ENCODE measurements around the gene ARHGAP22. TPM values are rescaled to one million over a fixed set of nuclear protein-coding genes. Genes with fewer than 3 reads are reported as not detected.

Gene ARHGAP22
- total RNA-seq, 1 donor from 2014 or later = 1.9 TPM

DNA sequence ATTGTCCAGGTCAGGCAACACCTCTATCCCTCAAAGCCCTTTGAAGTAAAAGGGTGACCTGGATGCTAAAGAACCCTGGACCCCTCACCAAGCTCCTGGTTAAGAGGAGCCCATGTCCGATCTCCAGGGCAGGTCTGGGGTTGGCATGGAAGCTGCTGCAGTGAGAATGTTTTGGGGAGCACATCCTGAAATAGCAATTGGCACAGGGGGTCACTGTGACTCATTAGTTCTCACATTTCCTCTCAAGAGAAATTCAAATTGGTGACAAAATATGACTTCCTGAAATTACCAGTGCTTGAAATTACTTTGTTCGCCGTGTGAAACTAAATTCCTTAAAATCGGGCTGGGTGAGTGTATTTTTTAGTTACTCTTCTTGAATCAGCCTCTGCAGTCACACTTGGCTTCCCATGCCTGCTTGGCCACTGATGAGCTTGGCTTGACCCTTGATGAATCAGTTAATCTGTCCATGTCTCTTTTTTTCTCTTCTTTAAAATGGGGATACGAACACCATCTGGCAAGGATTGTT lies 18.8 kb upstream of the ARHGAP22 start:
- H3K27ac Mint-ChIP-seq (ENCODE audit: unreplicated experiment) = no peak overlapping the region
- no peaks in the 10 kb centered on the region for H3K9me3 Mint-ChIP-seq (ENCODE audit: unreplicated experiment)
- no peak overlapping the region for H3K4me3 Mint-ChIP-seq (ENCODE audit: unreplicated experiment)
- no peak for DNase-seq (ENCODE audit: low spot score)
- TF ChIP-seq, protein P1, sequence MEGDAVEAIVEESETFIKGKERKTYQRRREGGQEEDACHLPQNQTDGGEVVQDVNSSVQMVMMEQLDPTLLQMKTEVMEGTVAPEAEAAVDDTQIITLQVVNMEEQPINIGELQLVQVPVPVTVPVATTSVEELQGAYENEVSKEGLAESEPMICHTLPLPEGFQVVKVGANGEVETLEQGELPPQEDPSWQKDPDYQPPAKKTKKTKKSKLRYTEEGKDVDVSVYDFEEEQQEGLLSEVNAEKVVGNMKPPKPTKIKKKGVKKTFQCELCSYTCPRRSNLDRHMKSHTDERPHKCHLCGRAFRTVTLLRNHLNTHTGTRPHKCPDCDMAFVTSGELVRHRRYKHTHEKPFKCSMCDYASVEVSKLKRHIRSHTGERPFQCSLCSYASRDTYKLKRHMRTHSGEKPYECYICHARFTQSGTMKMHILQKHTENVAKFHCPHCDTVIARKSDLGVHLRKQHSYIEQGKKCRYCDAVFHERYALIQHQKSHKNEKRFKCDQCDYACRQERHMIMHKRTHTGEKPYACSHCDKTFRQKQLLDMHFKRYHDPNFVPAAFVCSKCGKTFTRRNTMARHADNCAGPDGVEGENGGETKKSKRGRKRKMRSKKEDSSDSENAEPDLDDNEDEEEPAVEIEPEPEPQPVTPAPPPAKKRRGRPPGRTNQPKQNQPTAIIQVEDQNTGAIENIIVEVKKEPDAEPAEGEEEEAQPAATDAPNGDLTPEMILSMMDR (IDR thresholded peaks at IDR 0.05; ENCODE audit: unreplicated experiment) = no peak
- no peaks in the 10 kb centered on the region for H3K4me1 Mint-ChIP-seq (ENCODE audit: unreplicated experiment)
- H3K36me3 Mint-ChIP-seq (ENCODE audit: low read depth, unreplicated experiment) = no peaks in the 10 kb centered on the region
- no peaks in the 10 kb centered on the region for H3K27me3 Mint-ChIP-seq (ENCODE audit: unreplicated experiment)

DNA sequence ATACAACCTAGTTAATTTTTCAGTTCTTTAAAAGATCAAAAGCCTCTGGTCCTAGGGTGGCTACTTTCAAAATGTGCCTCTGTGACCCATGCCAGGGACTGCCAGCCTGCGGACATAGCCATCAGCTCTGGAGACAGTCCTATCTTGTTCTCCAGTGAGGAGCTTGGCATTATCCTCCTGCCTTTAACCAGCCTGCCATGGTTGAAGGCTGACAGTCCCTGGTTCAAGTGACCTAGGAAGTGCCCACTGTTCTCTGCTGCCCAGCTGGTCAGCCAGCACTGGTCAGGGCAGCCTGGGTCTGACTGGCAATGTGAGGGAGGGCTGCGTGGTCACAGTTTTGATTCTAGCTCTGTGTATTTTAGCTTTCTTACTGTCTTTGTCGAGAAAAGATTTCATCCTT lies 18.1 kb upstream of the ARHGAP22 start:
- Mint-ChIP-seq H3K9me3 (ENCODE audit: unreplicated experiment) (no peaks in the 10 kb centered on the region), H3K4me3 (ENCODE audit: unreplicated experiment) (no peak overlapping the region)

DNA sequence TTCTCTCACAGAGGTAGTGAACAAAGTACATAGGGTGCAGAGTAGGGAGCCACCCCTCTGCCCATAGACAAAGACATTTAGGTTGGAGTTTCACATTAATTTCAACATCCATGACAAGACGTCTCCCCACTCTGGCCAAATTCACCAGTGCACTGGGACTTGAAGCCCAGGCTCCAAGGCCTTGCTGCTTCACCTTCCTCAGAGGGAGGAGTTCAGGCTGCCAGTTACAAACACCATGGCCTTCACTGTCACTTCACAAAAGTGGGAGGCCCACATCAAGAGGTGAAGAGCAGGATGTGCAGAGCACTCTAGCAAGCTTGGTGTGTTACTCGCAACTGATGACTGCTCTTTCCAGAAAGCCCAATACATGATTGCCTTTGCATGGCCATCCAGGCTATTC lies 15.8 kb upstream of the ARHGAP22 start:
- Mint-ChIP-seq H3K36me3 (ENCODE audit: low read depth, unreplicated experiment) (no peaks in the 10 kb centered on the region), H3K9me3 (ENCODE audit: unreplicated experiment) (no peaks in the 10 kb centered on the region), H3K27me3 (ENCODE audit: unreplicated experiment) (no peaks in the 10 kb centered on the region), H3K27ac (ENCODE audit: unreplicated experiment) (no peak overlapping the region), H3K4me1 (ENCODE audit: unreplicated experiment) (no peaks in the 10 kb centered on the region), H3K4me3 (ENCODE audit: unreplicated experiment) (no peak overlapping the region)
- TF ChIP-seq, protein P1 (IDR thresholded peaks at IDR 0.05; ENCODE audit: unreplicated experiment) = no peak
- no peak for DNase-seq (ENCODE audit: low spot score)

More for the DNA sequence above, 18.1 kb upstream of the ARHGAP22 start:
- Mint-ChIP-seq H3K4me1 (ENCODE audit: unreplicated experiment) (no peaks in the 10 kb centered on the region), H3K36me3 (ENCODE audit: low read depth, unreplicated experiment) (no peaks in the 10 kb centered on the region), H3K27ac (ENCODE audit: unreplicated experiment) (no peak overlapping the region), H3K27me3 (ENCODE audit: unreplicated experiment) (no peaks in the 10 kb centered on the region)
- DNase-seq (ENCODE audit: low spot score) = no peak
- TF ChIP-seq, protein P1 (IDR thresholded peaks at IDR 0.05; ENCODE audit: unreplicated experiment) = no peak

DNA sequence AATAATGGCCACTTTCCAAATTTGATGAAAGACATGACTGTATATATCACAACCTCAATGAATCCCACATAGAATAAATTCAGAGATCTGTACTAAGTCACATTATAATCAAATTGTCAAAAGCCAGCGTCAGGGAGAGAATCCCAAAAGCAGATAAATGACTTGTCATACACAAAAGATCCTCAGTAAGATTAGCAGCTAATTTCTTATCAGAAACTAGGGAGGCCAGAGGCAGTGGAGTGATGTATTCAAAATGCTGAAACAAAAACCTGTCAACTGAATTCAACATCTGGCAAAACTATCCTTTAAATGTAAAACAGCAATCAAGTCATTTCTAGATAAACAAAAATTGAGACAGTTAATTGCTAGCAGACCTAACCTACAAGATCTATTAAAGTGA lies 11.6 kb upstream of the ARHGAP22 start:
- no peaks in the 10 kb centered on the region for H3K27me3 Mint-ChIP-seq (ENCODE audit: unreplicated experiment)
- no peak for DNase-seq (ENCODE audit: low spot score)
- no peak overlapping the region for H3K27ac Mint-ChIP-seq (ENCODE audit: unreplicated experiment)
- H3K36me3 Mint-ChIP-seq (ENCODE audit: low read depth, unreplicated experiment) = peaks cover 3% of the 10 kb centered on the region
- H3K4me3 Mint-ChIP-seq (ENCODE audit: unreplicated experiment) = no peak overlapping the region
- TF ChIP-seq, protein P1 (IDR thresholded peaks at IDR 0.05; ENCODE audit: unreplicated experiment) = no peak
- H3K9me3 Mint-ChIP-seq (ENCODE audit: unreplicated experiment) = no peaks in the 10 kb centered on the region
- H3K4me1 Mint-ChIP-seq (ENCODE audit: unreplicated experiment) = no peaks in the 10 kb centered on the region

GRCh38 chr10:48614481-48615390 lies 9.9 kb upstream of the ARHGAP22 start:
- Mint-ChIP-seq H3K9me3 (ENCODE audit: unreplicated experiment) (no peaks in the 10 kb centered on the region), H3K36me3 (ENCODE audit: low read depth, unreplicated experiment) (peaks cover 3% of the 10 kb centered on the region), H3K4me1 (ENCODE audit: unreplicated experiment) (no peaks in the 10 kb centered on the region), H3K27me3 (ENCODE audit: unreplicated experiment) (no peaks in the 10 kb centered on the region), H3K4me3 (ENCODE audit: unreplicated experiment) (no peak overlapping the region), H3K27ac (ENCODE audit: unreplicated experiment) (no peak overlapping the region)
- DNase-seq (ENCODE audit: low spot score) = no peak
- TF ChIP-seq, protein P1 (IDR thresholded peaks at IDR 0.05; ENCODE audit: unreplicated experiment) = peak; percentile 65
